MM.1S (cell line): ENCODE measurements around the gene PSMA7.

Experiments
- DNase-seq: peaks from one replicate; pipeline ENCODE4 v3.0.0-alpha.2; 2015
- H2AFZ ChIP-seq: fragments of 300-600 bp; sonication (generic); 2 replicates; pipeline ENCODE4 v1.6.0; 2016; ENCODE audit warnings: antibody characterized with exemption, low read length
- H3F3A ChIP-seq: fragments of 300-600 bp; sonication (generic); 2 replicates; pipeline ENCODE4 v1.6.1; 2016; ENCODE audit warnings: mild to moderate bottlenecking, antibody characterized with exemption, low read length, moderate library complexity, mixed read lengths; ENCODE audit not compliant: insufficient read depth
- H3K27ac ChIP-seq: fragments of 300-600 bp; sonication (generic); 2 replicates; pipeline ENCODE4 v1.5.1; 2016; ENCODE audit warnings: mild to moderate bottlenecking, low read length
- H3K27me3 ChIP-seq: fragments of 300-600 bp; sonication (generic); replicated peaks from 2 replicates; pipeline ENCODE4 v1.6.0; 2016; ENCODE audit warnings: low read length; ENCODE audit not compliant: insufficient read depth
- H3K36me3 ChIP-seq: fragments of 300-600 bp; sonication (generic); replicated peaks from 2 replicates; pipeline ENCODE4 v1.6.1; 2016; ENCODE audit warnings: mild to moderate bottlenecking, low read length, mixed read lengths; ENCODE audit not compliant: insufficient read depth
- H3K4me1 ChIP-seq: fragments of 300-600 bp; sonication (generic); 2 replicates; pipeline ENCODE4 v1.6.1; 2016; ENCODE audit warnings: low read length, mixed read lengths
- H3K4me2 ChIP-seq: fragments of 300-600 bp; sonication (generic); 2 replicates; pipeline ENCODE4 v1.6.0; 2016; ENCODE audit warnings: low read depth, low read length
- H3K4me3 ChIP-seq: fragments of 300-600 bp; sonication (generic); 2 replicates; pipeline ENCODE4 v1.5.1; 2016; ENCODE audit warnings: low read length, mixed read lengths
- H3K79me2 ChIP-seq: fragments of 300-600 bp; sonication (generic); 2 replicates; pipeline ENCODE4 v1.6.1; 2016; ENCODE audit warnings: mixed run types, low read length, mixed read lengths
- H3K9ac ChIP-seq: fragments of 300-600 bp; sonication (generic); 2 replicates; pipeline ENCODE4 v1.6.1; 2016; ENCODE audit warnings: low read length, mixed read lengths
- H3K9me2 ChIP-seq: fragments of 300-600 bp; sonication (generic); replicated peaks from 2 replicates; pipeline ENCODE4 v1.6.1; 2016; ENCODE audit warnings: mild to moderate bottlenecking, low read length, mixed read lengths; ENCODE audit not compliant: insufficient read depth
- H3K9me3 ChIP-seq: fragments of 300-600 bp; sonication (generic); replicated peaks from 2 replicates; pipeline ENCODE4 v1.6.1; 2016; ENCODE audit warnings: mild to moderate bottlenecking, low read length, mixed read lengths; ENCODE audit not compliant: insufficient read depth
- H4K20me1 ChIP-seq: fragments of 300-600 bp; sonication (generic); 2 replicates; pipeline ENCODE4 v1.6.1; 2016; ENCODE audit warnings: mild to moderate bottlenecking, low read length, moderate library complexity, mixed read lengths; ENCODE audit not compliant: insufficient read depth
- CTCF ChIP-seq: fragments of 300-600 bp; sonication (generic); IDR thresholded peaks from 2 replicates; pipeline ENCODE4 v1.5.1; 2016; ENCODE audit warnings: antibody characterized with exemption, low read length, mixed read lengths
- EZH2 ChIP-seq: fragments of 300-600 bp; sonication (generic); optimal IDR thresholded peaks from 2 replicates; pipeline ENCODE3; 2017; ENCODE audit warnings: low read depth, mild to moderate bottlenecking, antibody characterized with exemption, low read length, mixed read lengths
- EZH2phosphoT487 ChIP-seq: fragments of 300-600 bp; sonication (generic); IDR thresholded peaks from 2 replicates; pipeline ENCODE4 v1.6.1; 2018; ENCODE audit warnings: antibody characterized with exemption, low read length

The PSMA7 gene

GRCh38 chr20:62089393-62089792 lies 53.8 kb downstream of the PSMA7 start:
- TF ChIP-seq EZH2phosphoT487 (no peak), CTCF (no peak), EZH2 (no peak)

GRCh38 chr20:62088258-62089127 lies 54.7 kb downstream of the PSMA7 start:
- no peak for DNase-seq
- H3K9ac ChIP-seq = no peak overlapping the region
- H3K9me2 ChIP-seq = no peaks in the 10 kb centered on the region
- H3K79me2 ChIP-seq = no peaks in the 10 kb centered on the region
- H3K4me3 ChIP-seq = no peak overlapping the region
- no peak overlapping the region for H3K4me2 ChIP-seq
- H3K36me3 ChIP-seq = no peaks in the 10 kb centered on the region
- TF ChIP-seq EZH2 (no peak), CTCF (no peak), EZH2phosphoT487 (no peak)
- H3F3A ChIP-seq = no peaks in the 10 kb centered on the region
- no peaks in the 10 kb centered on the region for H3K4me1 ChIP-seq
- no peak overlapping the region for H3K27ac ChIP-seq
- peaks cover 81% of the 10 kb centered on the region for H3K27me3 ChIP-seq
- H3K9me3 ChIP-seq = no peaks in the 10 kb centered on the region
- no peaks in the 10 kb centered on the region for H4K20me1 ChIP-seq
- no peak overlapping the region for H2AFZ ChIP-seq

More at GRCh38 chr20:62089393-62089792, 53.8 kb downstream of the PSMA7 start:
- H2AFZ ChIP-seq = no peak overlapping the region
- no peak for DNase-seq
- no peak overlapping the region for H3K4me2 ChIP-seq
- no peaks in the 10 kb centered on the region for H3K36me3 ChIP-seq
- H3K79me2 ChIP-seq = no peaks in the 10 kb centered on the region
- no peak overlapping the region for H3K4me3 ChIP-seq
- H3K9me2 ChIP-seq = no peaks in the 10 kb centered on the region
- H3K27me3 ChIP-seq = peaks cover 79% of the 10 kb centered on the region
- no peak overlapping the region for H3K9ac ChIP-seq
- no peaks in the 10 kb centered on the region for H4K20me1 ChIP-seq
- no peaks in the 10 kb centered on the region for H3K9me3 ChIP-seq
- no peak overlapping the region for H3K27ac ChIP-seq
- no peaks in the 10 kb centered on the region for H3F3A ChIP-seq
- no peaks in the 10 kb centered on the region for H3K4me1 ChIP-seq

GRCh38 chr20:62087632-62088031 lies 55.6 kb downstream of the PSMA7 start:
- no peak overlapping the region for H3K27ac ChIP-seq
- no peaks in the 10 kb centered on the region for H3K9me2 ChIP-seq
- H3K27me3 ChIP-seq = peaks cover 77% of the 10 kb centered on the region
- no peak overlapping the region for H3K9ac ChIP-seq
- H3F3A ChIP-seq = no peaks in the 10 kb centered on the region
- no peaks in the 10 kb centered on the region for H3K79me2 ChIP-seq
- no peaks in the 10 kb centered on the region for H4K20me1 ChIP-seq
- no peak overlapping the region for H3K4me2 ChIP-seq
- H3K4me3 ChIP-seq = no peak overlapping the region
- no peak overlapping the region for H2AFZ ChIP-seq
- H3K4me1 ChIP-seq = no peaks in the 10 kb centered on the region
- DNase-seq = no peak
- H3K36me3 ChIP-seq = no peaks in the 10 kb centered on the region
- TF ChIP-seq EZH2phosphoT487 (no peak), EZH2 (no peak), CTCF (no peak)
- no peaks in the 10 kb centered on the region for H3K9me3 ChIP-seq
